HG03159 (cell line): ENCODE measurements around the gene OR13J1.
"Not testable (repeated sequence)": the region's sequence is repeated elsewhere in the genome, so short reads cannot be mapped to it uniquely, and the experiment has no call there.

ENCODE experiments used
- ATAC-seq: cut with Tn5 transposase; IDR thresholded peaks from one replicate; pipeline ENCODE4 v1.9.1; 2021; ENCODE audit warnings: mild to moderate bottlenecking, moderate library complexity; ENCODE audit not compliant: unreplicated experiment

Gene OR13J1

DNA sequence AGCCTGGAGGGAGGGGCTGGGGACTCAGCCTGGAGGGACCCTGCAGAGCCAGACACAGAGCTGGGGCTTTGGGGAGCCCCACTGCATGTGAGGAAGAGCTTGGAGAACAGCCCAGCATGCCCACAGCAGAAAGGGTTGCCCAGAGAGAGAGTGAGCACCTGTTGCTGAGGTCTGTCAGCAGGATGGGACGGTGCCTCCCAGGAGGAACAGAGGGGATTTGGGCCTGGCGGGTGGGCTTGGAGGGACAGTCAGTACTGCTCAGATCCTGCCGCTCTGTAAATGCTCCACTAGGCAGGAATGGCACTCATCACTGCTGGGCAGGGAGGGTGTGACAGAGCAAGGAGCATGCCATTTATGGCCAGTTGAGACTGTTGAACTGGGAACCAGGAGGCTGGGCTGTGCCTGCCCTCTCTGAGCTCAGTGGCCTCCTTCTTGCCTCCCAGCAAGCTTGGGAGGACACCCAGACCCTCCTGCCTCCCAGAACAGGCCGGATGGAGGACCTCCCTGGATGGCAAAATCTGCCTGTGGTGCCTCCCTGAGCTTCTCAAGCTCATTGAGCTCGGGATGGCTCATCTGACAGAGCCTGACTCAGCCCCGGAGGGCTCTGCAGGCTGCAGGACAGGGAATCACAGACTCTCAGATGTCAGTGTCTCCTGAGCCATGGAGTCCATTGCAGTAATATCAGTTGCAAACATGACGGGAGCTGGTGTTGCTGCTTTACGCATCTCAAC lies 35.0 kb upstream of the OR13J1 start:
- ATAC-seq: no peak

DNA sequence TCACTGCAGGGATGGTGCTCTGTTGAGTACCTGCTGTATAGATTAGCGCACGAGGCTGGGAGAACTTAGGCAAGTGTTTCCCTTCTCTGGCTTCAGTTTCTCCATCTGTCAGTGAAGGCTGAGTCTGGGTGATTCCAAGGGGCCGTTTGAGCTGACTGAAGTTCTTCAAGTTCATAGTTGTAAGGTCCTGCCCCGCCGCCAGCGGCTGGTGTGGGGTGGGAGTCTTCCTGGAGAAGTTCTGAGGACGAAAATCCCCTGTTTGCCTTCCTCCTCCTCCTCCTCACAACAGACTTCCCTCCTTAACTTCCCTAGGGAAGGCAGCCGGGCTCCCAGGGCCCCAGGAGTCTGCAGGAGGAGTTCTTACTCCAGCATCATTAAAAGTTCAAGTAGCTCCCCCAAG lies 34.1 kb upstream of the OR13J1 start:
- ATAC-seq: no peak

- ATAC-seq: no peak
Observed at GRCh38 chr9:35903049-35903448, 32.8 kb upstream of the OR13J1 start.

DNA sequence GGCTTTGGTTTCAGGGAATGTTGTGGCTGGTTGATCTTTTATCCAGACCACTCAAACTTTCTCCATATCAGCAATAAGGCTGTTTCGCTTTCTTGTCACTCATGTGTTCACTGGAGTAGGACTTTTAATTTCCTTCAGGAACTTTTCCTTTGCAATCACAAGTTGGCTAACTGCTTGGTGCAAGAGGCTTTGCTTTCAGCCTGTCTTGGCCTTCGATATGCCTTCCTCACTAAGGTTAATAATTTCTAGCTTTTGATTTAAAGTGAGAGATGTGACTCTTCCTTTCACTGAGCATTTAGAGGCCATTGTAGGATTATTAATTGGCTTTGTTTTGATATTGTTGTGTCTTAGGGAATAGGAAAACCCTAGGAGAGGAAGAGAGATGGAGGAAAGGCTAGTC lies 28.8 kb upstream of the OR13J1 start:
- no peak for ATAC-seq

- no peak for ATAC-seq
Observed at GRCh38 chr9:35898337-35898736, 28.1 kb upstream of the OR13J1 start.

- not testable (repeated sequence) for ATAC-seq
Observed at GRCh38 chr9:35897376-35898099, 27.3 kb upstream of the OR13J1 start.

DNA sequence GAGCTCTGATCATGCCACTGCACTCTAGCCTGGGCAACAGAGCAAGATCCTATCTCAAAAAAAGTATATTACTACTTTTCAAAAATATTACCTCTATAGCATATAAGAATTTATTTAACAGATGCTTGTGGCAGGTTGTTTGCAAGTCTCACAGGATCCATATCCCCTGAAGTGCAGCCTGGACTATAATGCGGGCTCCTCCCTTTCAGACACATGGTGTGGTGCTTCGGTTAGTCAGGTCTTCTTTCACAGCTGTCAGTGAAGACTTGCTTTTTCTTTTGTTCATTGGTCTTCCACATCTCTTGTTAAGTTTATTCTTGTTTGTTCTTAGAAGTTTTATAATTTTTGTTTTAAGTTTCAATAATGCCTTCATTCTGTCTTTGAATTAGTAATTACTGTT lies 26.4 kb upstream of the OR13J1 start:
- ATAC-seq: no peak

GRCh38 chr9:35892051-35892450 lies 21.9 kb upstream of the OR13J1 start:
- no peak for ATAC-seq

DNA sequence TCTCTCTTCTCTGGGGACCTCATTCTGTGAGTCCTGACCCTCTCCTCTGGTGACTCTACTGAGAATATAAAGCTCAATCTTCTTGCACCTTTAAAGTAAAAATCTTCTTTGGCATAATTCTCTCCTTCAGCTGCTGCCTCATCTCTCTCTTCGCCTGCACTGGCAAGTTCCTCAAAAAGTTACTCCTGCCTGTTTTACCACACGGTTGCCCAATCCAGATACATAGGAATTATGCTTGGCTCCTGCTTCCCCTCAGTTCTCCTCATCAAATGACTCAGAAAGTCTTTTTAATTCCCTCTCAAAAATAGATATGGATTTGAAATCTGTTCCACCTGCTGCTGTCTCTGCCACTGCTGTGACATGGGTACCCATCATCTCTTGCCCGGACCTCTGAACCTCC lies 21.4 kb upstream of the OR13J1 start:
- no peak for ATAC-seq

DNA sequence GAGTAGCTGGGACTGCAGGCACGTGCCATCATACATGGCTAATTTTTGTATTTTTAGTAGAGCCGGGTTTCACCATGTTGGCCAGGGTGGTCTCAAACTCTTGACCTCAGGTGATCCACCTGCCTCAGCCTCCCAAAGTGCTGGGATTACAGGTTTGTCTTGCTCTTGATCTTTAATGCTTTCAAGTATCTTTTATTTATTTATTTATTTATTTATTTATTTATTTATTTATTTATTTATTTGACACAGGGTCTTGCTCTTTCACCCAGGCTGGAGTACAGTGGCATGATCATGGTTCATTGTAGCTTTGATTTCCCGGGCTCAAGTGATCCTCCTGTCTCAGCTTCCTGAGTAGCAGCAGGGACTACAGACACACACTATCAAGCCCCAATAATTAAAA lies 14.7 kb upstream of the OR13J1 start:
- not testable (repeated sequence) for ATAC-seq

DNA sequence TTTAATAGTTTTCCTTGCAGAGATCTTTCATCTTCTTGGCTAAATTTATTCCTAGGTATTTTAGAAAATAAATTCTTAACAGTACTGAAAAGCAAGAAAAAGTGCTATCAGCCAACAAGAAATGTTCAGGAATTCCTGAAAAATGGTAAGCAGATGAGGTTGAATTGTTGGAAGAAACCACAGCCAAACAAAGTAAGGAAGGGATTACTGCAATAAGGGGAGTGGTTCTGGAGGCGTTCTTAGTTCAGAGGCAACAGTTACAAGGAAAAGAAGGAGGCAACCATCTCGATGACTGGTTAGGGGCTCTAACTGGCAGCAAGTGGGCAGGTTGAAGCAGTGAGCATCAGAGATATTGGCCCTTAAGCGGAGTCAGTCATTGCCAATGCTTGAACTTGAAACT lies 12.8 kb upstream of the OR13J1 start:
- ATAC-seq: no peak

- ATAC-seq: no peak
Observed at GRCh38 chr9:35882263-35882848, 12.2 kb upstream of the OR13J1 start.

DNA sequence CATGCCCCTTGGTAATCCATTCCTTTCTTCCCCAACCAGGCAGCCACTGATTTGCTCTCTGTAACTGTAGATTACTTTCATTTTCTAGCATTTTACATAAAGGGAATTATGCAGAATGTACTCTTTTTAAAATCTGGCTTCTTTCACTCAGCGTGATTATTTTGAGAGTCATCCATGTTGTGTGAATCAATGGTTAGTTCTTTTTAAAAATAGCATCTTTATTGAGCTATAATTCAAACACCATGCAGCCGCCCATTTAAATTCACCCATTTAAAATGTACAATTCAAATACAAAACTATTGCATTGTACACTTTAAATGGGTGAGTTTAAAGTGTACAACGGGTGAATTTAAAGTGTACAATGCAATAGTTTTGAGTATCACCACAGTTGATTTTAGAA lies 2.3 kb upstream of the OR13J1 start:
- no peak for ATAC-seq

- ATAC-seq: no peak
Observed at GRCh38 chr9:35871545-35871944, 1.3 kb upstream of the OR13J1 start.

DNA sequence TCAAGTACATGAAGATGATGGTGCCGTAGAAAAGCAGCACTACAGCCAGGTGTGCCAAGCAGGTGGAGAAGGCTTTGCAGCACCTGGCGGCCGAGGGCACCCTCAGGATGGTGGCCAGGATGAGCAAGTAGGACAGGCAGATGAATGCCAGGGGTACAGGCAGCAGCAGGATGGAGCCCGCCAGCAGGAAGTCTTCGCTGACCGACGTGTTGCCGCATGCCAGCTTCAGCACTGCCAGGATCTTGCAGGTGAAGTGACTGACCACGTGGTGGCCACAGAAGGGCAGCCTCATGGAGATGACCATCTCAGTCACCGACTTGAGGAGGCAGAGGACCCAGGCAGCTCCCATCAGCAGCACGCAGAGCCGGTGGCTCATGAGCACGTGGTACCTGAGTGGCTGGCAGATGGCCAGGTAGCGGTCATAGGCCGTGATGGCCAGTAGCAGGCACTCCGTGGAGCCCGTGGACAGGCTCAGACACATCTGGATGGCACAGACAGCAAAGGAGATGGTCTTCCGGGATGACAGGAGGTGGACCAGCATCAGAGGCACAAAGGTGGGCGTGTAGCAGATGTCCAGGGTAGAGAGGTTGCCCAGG lies 482 bp downstream of the OR13J1 start:
- ATAC-seq: no peak

- ATAC-seq: no peak
Observed at GRCh38 chr9:35868933-35869332, 1.3 kb downstream of the OR13J1 start.

GRCh38 chr9:35867538-35867937 lies 2.7 kb downstream of the OR13J1 start:
- no peak for ATAC-seq

- no peak for ATAC-seq
Observed at GRCh38 chr9:35864695-35865255, 5.4 kb downstream of the OR13J1 start.

DNA sequence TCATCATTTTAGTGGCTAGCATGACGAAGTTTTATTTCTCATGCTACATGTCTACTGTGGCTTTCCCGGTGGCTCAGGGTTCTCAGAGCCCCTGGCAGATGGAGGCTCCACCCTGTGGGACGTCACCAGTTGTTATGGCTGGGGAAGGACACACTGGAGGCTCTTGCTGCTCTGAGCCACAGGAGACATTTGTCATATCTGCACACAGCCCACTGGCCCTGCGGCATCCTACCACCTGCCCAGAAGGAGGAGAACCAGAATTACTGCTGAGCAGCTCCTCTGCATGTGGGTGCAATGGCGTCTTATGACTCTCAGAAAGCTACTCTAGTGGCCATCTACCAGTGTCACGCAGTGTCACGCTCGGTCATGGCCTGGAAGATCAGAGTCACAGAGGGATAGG lies 6.6 kb downstream of the OR13J1 start:
- no peak for ATAC-seq

- no peak for ATAC-seq
Observed at GRCh38 chr9:35862328-35862727, 7.9 kb downstream of the OR13J1 start.

DNA sequence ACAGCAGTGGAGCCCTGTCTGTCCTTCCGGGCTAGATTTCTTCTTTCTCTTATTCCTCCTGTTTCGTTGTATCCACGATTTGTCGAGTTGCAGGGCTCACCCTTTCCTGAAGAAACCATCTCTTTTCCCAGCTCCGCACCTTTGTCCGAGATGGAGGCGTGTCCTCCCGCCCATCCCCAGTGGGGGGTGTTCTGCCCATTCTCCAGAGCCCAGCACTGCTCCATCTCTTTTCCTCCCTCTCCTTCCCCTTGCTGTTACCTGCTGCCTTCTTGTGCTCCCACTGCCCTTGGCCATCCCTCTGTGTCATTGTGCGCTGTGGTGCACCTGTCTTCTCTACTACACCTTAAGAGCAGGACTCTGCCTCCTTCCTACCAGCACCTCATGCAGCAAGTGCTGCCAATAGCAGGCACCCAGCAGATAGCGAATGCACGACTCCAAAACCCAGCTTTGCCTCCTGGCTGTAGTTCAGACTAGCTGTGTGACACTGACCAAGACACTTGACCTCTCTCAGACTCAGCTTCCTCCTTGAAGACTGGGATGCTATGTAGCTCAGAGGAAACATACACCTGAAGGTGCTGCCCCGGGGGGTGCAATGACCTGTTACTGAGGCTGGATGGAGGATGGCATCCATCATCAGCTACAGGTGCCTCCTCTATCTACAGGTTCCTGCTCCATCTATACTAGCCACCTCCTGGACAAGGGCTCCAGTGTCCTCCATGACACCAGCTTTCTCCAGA lies 8.9 kb downstream of the OR13J1 start:
- ATAC-seq: no peak
